ENCODE data around the gene SPSB4.
"Not testable (repeated sequence)": the region's sequence is repeated elsewhere in the genome, so short reads cannot be mapped to it uniquely, and the experiment has no call there.

The SPSB4 gene

GRCh38 chr3:141105828-141106628 is 54.9 kb downstream of the SPSB4 start:
- no peak overlapping the region for H3K27ac ChIP-seq
- TF ChIP-seq CTCF (IDR thresholded peaks at IDR 0.05) (peak; percentile 83), ZFX (IDR thresholded peaks at IDR 0.05; ENCODE audit: borderline replicate concordance) (no peak)

GRCh38 chr3:141106842-141107241 is 55.7 kb downstream of the SPSB4 start:
- H3K27ac ChIP-seq, result no peak overlapping the region
- TF ChIP-seq ZFX (IDR thresholded peaks at IDR 0.05; ENCODE audit: borderline replicate concordance), result no peak

GRCh38 chr3:141108039-141108438 is 56.9 kb downstream of the SPSB4 start:
- H3K27ac ChIP-seq, result no peak overlapping the region
- TF ChIP-seq ZFX (IDR thresholded peaks at IDR 0.05; ENCODE audit: borderline replicate concordance) (no peak), CTCF (IDR thresholded peaks at IDR 0.05) (no peak)

- no peak overlapping the region for H3K27ac ChIP-seq
- TF ChIP-seq ZFX (IDR thresholded peaks at IDR 0.05; ENCODE audit: borderline replicate concordance), result no peak
- no peak for TF ChIP-seq CTCF (IDR thresholded peaks at IDR 0.05)
Observed at GRCh38 chr3:141109751-141110150, 58.6 kb downstream of the SPSB4 start.

- no peak for TF ChIP-seq ZFX (IDR thresholded peaks at IDR 0.05; ENCODE audit: borderline replicate concordance)
- no peak for TF ChIP-seq CTCF (IDR thresholded peaks at IDR 0.05)
- H3K27ac ChIP-seq, result no peak overlapping the region
Observed at GRCh38 chr3:141110322-141110721, 59.2 kb downstream of the SPSB4 start.

GRCh38 chr3:141111364-141112155 is 60.4 kb downstream of the SPSB4 start:
- no peak overlapping the region for H3K27ac ChIP-seq
- TF ChIP-seq CTCF (IDR thresholded peaks at IDR 0.05), result no peak
- TF ChIP-seq ZFX (IDR thresholded peaks at IDR 0.05; ENCODE audit: borderline replicate concordance), result no peak

GRCh38 chr3:141112686-141113297 is 61.6 kb downstream of the SPSB4 start:
- TF ChIP-seq CTCF (IDR thresholded peaks at IDR 0.05) (no peak), ZFX (IDR thresholded peaks at IDR 0.05; ENCODE audit: borderline replicate concordance) (no peak)

GRCh38 chr3:141113680-141114079 is 62.5 kb downstream of the SPSB4 start:
- H3K27ac ChIP-seq, result not testable (repeated sequence)

More at GRCh38 chr3:141112686-141113297, 61.6 kb downstream of the SPSB4 start:
- no peak overlapping the region for H3K27ac ChIP-seq
